ENCODE measurements around the gene GPR31.
"Not testable (repeated sequence)": the region's sequence is repeated elsewhere in the genome, so short reads cannot be mapped to it uniquely, and the experiment has no call there.

GPR31 gene

GRCh38 chr6:167157863-167158262, at the start of gene GPR31:
TSS of gene GPR31 (minus strand) at chr6:167157980. CDS start at chr6:167157831, 149 bp downstream.
- DNase-seq = no peak

- DNase-seq = no peak
These were observed 49.7 kb upstream of the GPR31 start for GRCh38 chr6:167207527-167207926.

- DNase-seq = not testable (repeated sequence)
These were observed 47.5 kb upstream of the GPR31 start for GRCh38 chr6:167205316-167205715.

GRCh38 chr6:167204059-167204348, 46.2 kb upstream of the GPR31 start:
- DNase-seq = not testable (repeated sequence)

- not testable (repeated sequence) for DNase-seq
These were observed 45.7 kb upstream of the GPR31 start for GRCh38 chr6:167203261-167204058.

GRCh38 chr6:167202613-167203012, 44.8 kb upstream of the GPR31 start:
- not testable (repeated sequence) for DNase-seq

GRCh38 chr6:167200806-167201205, 43.0 kb upstream of the GPR31 start:
- DNase-seq = no peak

- not testable (repeated sequence) for DNase-seq
These were observed 38.3 kb upstream of the GPR31 start for GRCh38 chr6:167195941-167196610.

- DNase-seq = not testable (repeated sequence)
These were observed 35.8 kb upstream of the GPR31 start for GRCh38 chr6:167193515-167194125.

GRCh38 chr6:167191043-167191583, 33.3 kb upstream of the GPR31 start:
- not testable (repeated sequence) for DNase-seq

GRCh38 chr6:167187275-167187674, 29.5 kb upstream of the GPR31 start:
- not testable (repeated sequence) for DNase-seq

GRCh38 chr6:167185101-167185500, 27.3 kb upstream of the GPR31 start:
- not testable (repeated sequence) for DNase-seq

- DNase-seq = not testable (repeated sequence)
These were observed 25.1 kb upstream of the GPR31 start for GRCh38 chr6:167182913-167183314.

- DNase-seq = not testable (repeated sequence)
These were observed 23.6 kb upstream of the GPR31 start for GRCh38 chr6:167181351-167181750.

- not testable (repeated sequence) for DNase-seq
These were observed 22.3 kb upstream of the GPR31 start for GRCh38 chr6:167180086-167180485.

- not testable (repeated sequence) for DNase-seq
These were observed 21.3 kb upstream of the GPR31 start for GRCh38 chr6:167178896-167179655.

GRCh38 chr6:167177271-167177670, 19.5 kb upstream of the GPR31 start:
- DNase-seq = not testable (repeated sequence)

GRCh38 chr6:167172011-167172410, 14.2 kb upstream of the GPR31 start:
- not testable (repeated sequence) for DNase-seq

GRCh38 chr6:167171300-167171699, 13.5 kb upstream of the GPR31 start:
- DNase-seq = not testable (repeated sequence)

GRCh38 chr6:167169867-167170266, 12.1 kb upstream of the GPR31 start:
- DNase-seq = not testable (repeated sequence)

- not testable (repeated sequence) for DNase-seq
These were observed 10.5 kb upstream of the GPR31 start for GRCh38 chr6:167168296-167168695.

- DNase-seq = not testable (repeated sequence)
These were observed 9.9 kb upstream of the GPR31 start for GRCh38 chr6:167167699-167168098.
